CD4-positive, alpha-beta T cell (primary cell): ENCODE data around the gene C5orf34. TPM values are rescaled to one million over a fixed set of nuclear protein-coding genes. Genes with fewer than 3 reads are reported as not detected.
A peak's percentile ranks its signal among the peaks of the same experiment; 100 is the strongest.

Source experiments
- ATAC-seq: fragments of 200-7000 bp; cut with Tn5 transposase; one replicate; pipeline ENCODE4 v1.10.0; 2022; ENCODE audit warnings: mild to moderate bottlenecking; ENCODE audit not compliant: poor library complexity
- CTCF ChIA-PET: fragments of 350-600 bp; sonication (Branson Sonifier 250); formaldehyde crosslinking; loops from one replicate; lab custom pipeline; 2021; ENCODE audit warnings: antibody characterized with exemption, inconsistent platforms; lab: Charles Lee
- POLR2A ChIA-PET: fragments of 350-600 bp; sonication (Branson Sonifier 250); formaldehyde crosslinking; loops from one replicate; lab custom pipeline; 2021; ENCODE audit warnings: antibody characterized with exemption, inconsistent platforms; lab: Charles Lee
- DNase-seq, 14 experiments: peaks; one replicate each; pipeline ENCODE4 v3.0.0-alpha.2; 2013 to 2020; ENCODE audit warnings: mixed read lengths in 2 of 14
- H3K27ac ChIP-seq, 2 donors: one replicate each; pipeline versions ENCODE4 v1.5.1 to v1.7.0; 2013; ENCODE audit warnings: low read length in 2 of 2, low read depth in 1 of 2, mild to moderate bottlenecking in 1 of 2
- H3K27me3 ChIP-seq, 2 experiments: 1 replicate in 1 of 2; 2 replicates in 1 of 2; pipeline versions ENCODE4 v1.6.1 to v1.7.0; 2013; ENCODE audit warnings: low read length in 2 of 2, control low read depth in 1 of 2, mild to moderate bottlenecking in 1 of 2, moderate library complexity in 1 of 2; ENCODE audit not compliant: insufficient read depth in 2 of 2, control insufficient read depth in 1 of 2
- H3K36me3 ChIP-seq: one replicate; pipeline ENCODE4 v1.6.1; 2013; ENCODE audit warnings: low read length, control low read depth; ENCODE audit not compliant: insufficient read depth
- H3K4me1 ChIP-seq: one replicate; pipeline ENCODE4 v1.6.1; 2013; ENCODE audit warnings: low read length, control low read depth; ENCODE audit not compliant: insufficient read depth
- H3K4me3 ChIP-seq: one replicate; pipeline ENCODE4 v1.5.1; 2013; ENCODE audit warnings: mild to moderate bottlenecking, low read length, moderate library complexity
- H3K9me3 ChIP-seq, 2 experiments: 1 replicate in 1 of 2; 2 replicates in 1 of 2; pipeline versions ENCODE4 v1.6.1 to v1.7.0; 2013; ENCODE audit warnings: low read length in 2 of 2, mild to moderate bottlenecking in 2 of 2, control low read depth in 1 of 2, moderate library complexity in 1 of 2; ENCODE audit not compliant: control insufficient read depth in 1 of 2, insufficient read depth in 1 of 2
- H3K27ac Mint-ChIP-seq: one replicate; pipeline ENCODE4 v1.8.0; 2020; ENCODE audit warnings: mixed read lengths
- H3K27me3 Mint-ChIP-seq: one replicate; pipeline ENCODE4 v1.8.0; 2021; ENCODE audit warnings: mixed read lengths
- H3K36me3 Mint-ChIP-seq: one replicate; pipeline ENCODE4 v1.8.0; 2021; ENCODE audit warnings: low read depth, mixed read lengths
- H3K4me1 Mint-ChIP-seq: one replicate; pipeline ENCODE4 v1.8.0; 2021; ENCODE audit warnings: low read depth, mixed read lengths
- H3K4me3 Mint-ChIP-seq: one replicate; pipeline ENCODE4 v1.8.0; 2020; ENCODE audit warnings: mild to moderate bottlenecking, mixed read lengths
- H3K9me3 Mint-ChIP-seq: one replicate; pipeline ENCODE4 v1.8.0; 2020; ENCODE audit warnings: mixed read lengths
- intact Hi-C, 2 experiments: fragments of 100-400 bp; cut with DNase I in 1 of 2; cut with micrococcal nuclease in 1 of 2; formaldehyde crosslinking; loops; one replicate each; pipeline versions ENCODE4 v1.15.1 to v1.9.0; 2023 to 2025; cut with DNase I, micrococcal nuclease
- polyA plus RNA-seq, 2 donors: library from polyadenylated mRNA; unstranded; fragments of 120-200 nt; gene quantifications; one replicate each; pipeline ENCODE4 v1.2.1, GENCODE V29; 2013
- total RNA-seq, 174 experiments: library from RNA in 2 of 174; stranded (reverse) in 2 of 174; gene quantifications; one replicate each; pipeline ENCODE4 v1.2.3 and lab custom pipeline; 2021 to 2026
- TF ChIP-seq, protein P1 (sequence below): fragments of 200-600 bp; IDR thresholded peaks from one replicate; pipeline ENCODE4 v1.8.0; 2022; ENCODE audit warnings: antibody characterized with exemption, mild to moderate bottlenecking

C5orf34 gene, protein sequence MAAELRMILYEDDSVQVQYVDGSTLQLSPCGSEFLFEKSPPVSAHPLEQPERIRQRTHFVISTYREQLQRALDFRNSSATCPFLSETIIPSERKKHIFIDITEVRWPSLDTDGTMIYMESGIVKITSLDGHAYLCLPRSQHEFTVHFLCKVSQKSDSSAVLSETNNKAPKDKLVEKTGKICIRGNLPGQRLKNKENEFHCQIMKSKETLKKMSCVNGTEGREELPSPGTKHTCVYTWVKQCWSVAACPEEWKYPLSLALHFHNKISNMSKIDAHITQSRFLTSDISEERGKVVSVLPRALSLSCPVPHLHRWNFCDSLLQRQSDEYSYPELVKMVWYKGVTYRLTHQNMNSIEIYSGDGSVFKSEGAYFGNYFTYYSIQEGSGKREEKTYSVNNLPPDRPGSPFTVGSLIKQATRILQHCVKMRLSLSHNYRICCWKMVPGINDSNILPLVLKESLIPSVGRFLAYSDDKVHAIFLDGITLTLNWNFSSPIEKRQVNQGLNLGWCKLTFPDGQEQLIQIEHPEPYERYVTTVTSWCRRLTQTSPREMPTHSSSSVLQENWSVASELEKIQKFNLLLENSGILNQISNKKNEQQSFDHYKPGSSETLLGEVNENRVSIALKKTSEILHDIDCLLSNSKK
- total RNA-seq = 1 to 10 TPM in 1 of 2 experiments, under 1 TPM in 1; 0.88 to 1.2 TPM
- polyA plus RNA-seq (2013, experiment 1 of 2) = 2.8 TPM
- polyA plus RNA-seq (2013, experiment 2 of 2) = 2.8 TPM
- total RNA-seq (lab: John Stamatoyannopoulos, UW) = 0.95 to 19.1 (median 6.6) reads per million in 172 experiments

DNA sequence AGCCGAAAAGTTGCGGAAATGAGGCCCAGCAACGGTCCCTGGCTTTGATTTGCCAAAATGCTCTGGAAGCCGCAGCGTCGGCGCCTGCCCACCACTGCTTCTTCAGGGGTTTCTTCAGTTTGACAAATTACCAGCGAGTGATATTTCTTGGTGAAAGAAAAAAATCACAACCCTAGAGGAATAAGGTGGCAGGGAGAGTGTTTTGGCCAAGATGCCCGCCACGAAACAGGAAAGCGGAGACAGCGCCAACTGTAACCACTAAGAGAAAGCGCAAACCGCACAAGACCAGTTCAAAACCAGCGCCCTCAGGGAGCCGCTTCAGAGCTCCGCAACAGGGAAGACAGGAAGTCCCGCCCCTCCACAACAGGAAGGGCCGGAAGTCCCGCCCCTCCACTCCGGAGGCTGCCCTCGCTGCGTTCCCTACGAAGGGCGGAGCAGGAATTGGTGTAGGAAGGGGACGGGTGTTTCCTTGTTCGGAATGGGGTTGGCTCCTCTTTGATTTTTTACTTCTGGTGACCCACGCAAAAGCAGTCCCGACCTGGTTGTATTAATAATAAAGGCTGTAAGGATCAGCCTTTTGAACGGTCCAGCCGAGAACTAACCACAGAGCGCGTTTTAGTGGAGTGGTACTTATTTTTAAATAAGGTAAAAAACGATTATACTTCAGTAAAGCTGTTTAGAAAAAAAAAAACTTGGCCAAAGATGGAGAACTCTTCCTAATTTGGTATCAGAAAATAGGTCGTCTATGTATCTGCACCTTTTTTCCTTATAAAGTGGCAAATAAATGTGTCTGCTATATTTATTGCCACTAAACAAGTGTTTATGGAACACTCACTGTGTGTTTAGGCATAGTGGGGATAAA lies at the start of gene C5orf34:
C5orf34 (minus strand) TSS at position 333 of the 862 bp plus-strand sequence. CDS start 5,809 bp downstream, outside the sequence.
- ChIA-PET POLR2A (interaction anchor here (0.6 to 2.2 kb wide), 18 partner anchors 9 to 1535 kb away, joined by 3 to 101 read pairs (median 4); partner anchors contain the start of genes HMGCS1, NNT, TMEM267 and ZNF131), CTCF (interaction anchor here (0.6 to 3.0 kb wide), 3 partner anchors 14 to 42 kb away, joined by 3 to 30 read pairs (median 3); partner anchors contain the start of genes PAIP1 and TMEM267)
- Histone ChIP-seq H3K36me3 (no peaks in the 10 kb centered on the region), H3K9me3 (no peaks in the 10 kb centered on the region), H3K27ac (peak within 1 kb of the TSS; percentile 75 to 92), H3K27me3 (no peaks in the 10 kb centered on the region), H3K4me1 (peaks cover 10% of the 10 kb centered on the region), H3K4me3 (peak within 1 kb of the TSS; percentile 63)
- peaks cover 8% of the 10 kb centered on the region for H3K36me3 Mint-ChIP-seq
- H3K9me3 Mint-ChIP-seq = no peaks in the 10 kb centered on the region
- H3K27me3 Mint-ChIP-seq = no peaks in the 10 kb centered on the region
- ATAC-seq (peak; percentile 87), DNase-seq (peak; percentile 88 to 98 (median 93))
- H3K4me1 Mint-ChIP-seq = peaks cover 29% of the 10 kb centered on the region
- peak within 1 kb of the TSS; percentile 92 for H3K27ac Mint-ChIP-seq
- intact Hi-C loops = loop anchor here (1.0 to 10.0 kb wide), 5 partner anchors 31 to 200 kb away; partner anchors contain the start of genes HMGCS1 (in 1 of the 2), NNT (in 1 of the 2), PAIP1 (in 1 of the 2) and TMEM267 (in 1 of the 2)
- TF ChIP-seq, protein P1, sequence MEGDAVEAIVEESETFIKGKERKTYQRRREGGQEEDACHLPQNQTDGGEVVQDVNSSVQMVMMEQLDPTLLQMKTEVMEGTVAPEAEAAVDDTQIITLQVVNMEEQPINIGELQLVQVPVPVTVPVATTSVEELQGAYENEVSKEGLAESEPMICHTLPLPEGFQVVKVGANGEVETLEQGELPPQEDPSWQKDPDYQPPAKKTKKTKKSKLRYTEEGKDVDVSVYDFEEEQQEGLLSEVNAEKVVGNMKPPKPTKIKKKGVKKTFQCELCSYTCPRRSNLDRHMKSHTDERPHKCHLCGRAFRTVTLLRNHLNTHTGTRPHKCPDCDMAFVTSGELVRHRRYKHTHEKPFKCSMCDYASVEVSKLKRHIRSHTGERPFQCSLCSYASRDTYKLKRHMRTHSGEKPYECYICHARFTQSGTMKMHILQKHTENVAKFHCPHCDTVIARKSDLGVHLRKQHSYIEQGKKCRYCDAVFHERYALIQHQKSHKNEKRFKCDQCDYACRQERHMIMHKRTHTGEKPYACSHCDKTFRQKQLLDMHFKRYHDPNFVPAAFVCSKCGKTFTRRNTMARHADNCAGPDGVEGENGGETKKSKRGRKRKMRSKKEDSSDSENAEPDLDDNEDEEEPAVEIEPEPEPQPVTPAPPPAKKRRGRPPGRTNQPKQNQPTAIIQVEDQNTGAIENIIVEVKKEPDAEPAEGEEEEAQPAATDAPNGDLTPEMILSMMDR = no peak
- H3K4me3 Mint-ChIP-seq = peak within 1 kb of the TSS; percentile 92

DNA sequence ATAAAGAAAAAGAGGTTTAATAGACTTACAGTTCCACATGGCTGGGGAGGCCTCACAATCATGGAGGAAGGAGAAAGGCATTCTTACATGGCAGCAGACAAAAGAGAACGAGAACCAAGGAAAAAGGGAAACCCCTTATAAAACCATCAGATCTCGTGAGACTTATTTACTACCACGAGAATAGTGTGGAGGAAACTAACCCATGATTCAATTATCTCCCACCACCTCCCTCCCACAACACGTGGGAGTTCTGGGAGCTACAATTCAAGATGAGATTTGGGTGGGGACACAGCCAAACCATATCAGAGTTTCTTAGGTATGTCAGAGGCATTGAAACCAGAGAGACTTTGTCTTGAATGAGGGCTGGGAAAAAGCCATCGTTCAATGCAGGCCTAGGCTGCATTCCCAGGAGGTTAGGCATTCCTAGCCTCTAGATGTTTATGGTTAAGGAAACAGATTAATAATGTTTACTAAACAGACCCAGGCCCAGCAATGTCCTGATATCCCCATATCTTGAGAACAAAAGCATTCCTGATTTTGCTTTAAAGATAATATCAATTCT lies 49.4 kb upstream of the C5orf34 start:
- intact Hi-C loops = no loop called here
- TF ChIP-seq, protein P1 = no peak
- H3K36me3 Mint-ChIP-seq = no peaks in the 10 kb centered on the region

More for the DNA sequence above, 49.4 kb upstream of the C5orf34 start:
- Mint-ChIP-seq H3K9me3 (no peaks in the 10 kb centered on the region), H3K27me3 (peaks cover 11% of the 10 kb centered on the region), H3K4me1 (no peaks in the 10 kb centered on the region), H3K27ac (no peak overlapping the region), H3K4me3 (no peak overlapping the region)
- POLR2A ChIA-PET = no interaction called here
- ATAC-seq (no peak), DNase-seq (no peak)
- no peak overlapping the region for H3K4me3 ChIP-seq
- no peaks in the 10 kb centered on the region for H3K9me3 ChIP-seq
- no peaks in the 10 kb centered on the region for H3K27me3 ChIP-seq
- no peaks in the 10 kb centered on the region for H3K4me1 ChIP-seq
- H3K27ac ChIP-seq = no peak overlapping the region
- H3K36me3 ChIP-seq = no peaks in the 10 kb centered on the region
- CTCF ChIA-PET = no interaction called here
